GM21526 (cell line): ENCODE data around the gene CAMKV.
A peak's percentile ranks its signal among the peaks of the same experiment; 100 is the strongest.
"Not testable (repeated sequence)": the region's sequence is repeated elsewhere in the genome, so short reads cannot be mapped to it uniquely, and the experiment has no call there.

Source experiments
- ATAC-seq: cut with Tn5 transposase; IDR thresholded peaks from one replicate; pipeline ENCODE4 v1.9.1; 2021; ENCODE audit warnings: moderate library complexity; ENCODE audit not compliant: unreplicated experiment, low FRiP score

CAMKV gene

DNA sequence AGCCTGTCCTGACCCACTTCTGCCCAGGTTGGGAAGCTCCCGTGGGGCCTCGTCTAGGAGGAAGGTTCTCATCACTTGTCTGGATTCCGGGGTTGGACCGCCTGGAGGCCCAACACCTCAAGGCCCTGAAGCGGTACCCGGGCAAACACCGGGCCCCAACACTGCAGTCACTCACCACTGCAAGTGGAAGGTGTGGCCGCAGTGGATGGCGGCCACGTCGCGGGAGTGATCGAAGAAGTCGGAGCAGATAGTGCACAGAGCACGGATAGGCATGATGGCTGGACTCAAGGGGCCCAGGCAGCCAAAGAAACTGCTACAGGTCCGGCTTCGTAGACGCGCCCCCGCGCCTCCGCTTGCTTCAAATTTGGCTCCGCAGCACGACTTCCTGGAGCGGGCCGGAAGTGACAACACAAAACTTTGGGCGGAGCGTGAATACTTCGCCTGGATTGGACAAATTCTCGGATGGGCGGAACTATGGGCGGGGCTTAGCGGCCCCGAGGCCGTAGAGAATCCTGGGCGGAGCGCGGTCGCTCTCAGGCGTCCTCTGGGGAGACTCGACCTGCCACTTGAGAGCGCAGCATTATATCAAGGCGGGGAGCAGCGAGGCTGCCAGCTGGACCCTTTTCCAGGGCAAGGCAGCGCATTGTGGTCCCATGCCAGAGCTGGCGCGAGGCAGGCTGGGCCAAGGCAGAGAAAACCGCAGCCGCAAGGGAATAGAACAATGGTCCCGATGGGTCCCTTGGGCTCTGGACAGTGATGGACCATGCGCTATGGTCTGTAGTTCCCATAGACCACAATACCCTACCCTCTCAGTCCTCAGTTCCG, 13.3 kb downstream of the CAMKV start, which contains the start of gene TRAIP:
TSS of gene TRAIP (minus strand) at position 384 of the 825 bp plus-strand sequence. CDS start at position 273, 111 bp downstream.
- ATAC-seq = peak; percentile 90

DNA sequence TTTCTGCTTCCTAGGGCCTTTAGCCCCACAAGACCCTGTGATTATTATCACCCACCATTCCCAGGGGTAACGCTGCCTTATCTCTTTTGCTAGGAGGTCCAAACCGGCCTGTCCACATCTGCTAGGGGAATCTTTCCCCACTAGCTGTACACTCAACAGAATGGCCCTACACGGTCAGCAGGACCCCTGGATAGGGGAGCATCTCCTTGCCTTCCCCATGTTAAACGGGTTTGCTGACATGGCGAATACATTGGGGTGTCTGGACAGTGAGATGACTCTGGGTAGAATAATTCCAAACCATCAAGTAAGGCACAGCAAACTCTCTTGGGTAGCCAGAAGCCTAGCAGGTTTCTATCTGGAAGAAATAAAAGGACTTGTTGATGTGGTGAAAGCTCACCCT, 14.0 kb downstream of the CAMKV start:
- no peak for ATAC-seq

DNA sequence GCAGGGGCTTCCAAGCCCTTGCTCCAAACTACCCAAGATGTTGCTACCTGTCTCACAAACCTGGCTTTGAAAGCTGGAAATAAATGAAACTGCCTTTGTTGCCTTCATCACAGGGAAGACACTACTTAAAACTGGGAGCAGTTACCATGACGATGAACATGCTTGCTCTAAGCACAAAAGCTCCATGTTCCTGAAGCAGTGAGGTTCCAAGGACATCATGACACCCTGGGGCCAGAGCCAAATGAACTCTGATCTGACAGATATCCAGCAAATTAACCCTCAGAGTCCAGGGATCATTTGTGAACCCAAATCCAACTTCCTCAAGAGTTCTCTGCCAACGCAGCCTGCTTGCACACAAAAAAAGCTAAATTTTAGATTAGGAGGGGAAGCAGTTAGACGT, 24.0 kb downstream of the CAMKV start:
- no peak for ATAC-seq

DNA sequence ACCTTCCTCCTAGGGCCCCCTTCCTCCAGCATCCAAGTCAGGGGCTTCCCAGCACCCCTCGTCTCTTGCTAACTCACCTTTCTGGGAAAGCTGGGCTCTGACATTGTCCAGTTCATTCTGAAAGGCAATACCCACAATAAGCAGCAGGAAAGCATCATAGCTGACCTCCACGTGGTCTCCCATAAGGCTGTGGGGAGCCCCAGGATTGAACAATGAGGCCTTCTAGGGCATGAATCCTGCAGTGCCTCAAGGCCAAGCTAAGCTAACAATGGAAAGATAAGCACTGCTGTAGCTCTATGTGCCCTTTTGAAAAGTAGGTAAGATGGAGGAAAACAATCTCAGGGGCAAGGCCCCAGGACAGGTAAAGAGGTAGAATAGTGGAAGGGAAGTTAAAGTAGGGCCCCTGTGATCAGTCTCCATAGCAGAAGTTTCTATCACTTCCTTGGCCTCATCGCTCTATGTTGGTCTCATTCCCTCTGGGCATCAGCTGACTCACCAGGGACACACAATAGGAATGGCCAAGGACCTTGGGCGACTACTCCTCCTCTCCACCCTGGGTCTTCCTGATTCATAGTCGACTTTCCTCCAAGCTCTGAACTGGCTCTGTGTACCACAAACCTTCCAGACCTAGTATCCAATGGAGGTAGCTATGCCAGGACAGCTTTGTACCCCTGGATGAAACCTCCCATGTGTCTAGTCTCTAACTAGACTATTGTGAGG, 25.1 kb downstream of the CAMKV start:
- no peak for ATAC-seq

DNA sequence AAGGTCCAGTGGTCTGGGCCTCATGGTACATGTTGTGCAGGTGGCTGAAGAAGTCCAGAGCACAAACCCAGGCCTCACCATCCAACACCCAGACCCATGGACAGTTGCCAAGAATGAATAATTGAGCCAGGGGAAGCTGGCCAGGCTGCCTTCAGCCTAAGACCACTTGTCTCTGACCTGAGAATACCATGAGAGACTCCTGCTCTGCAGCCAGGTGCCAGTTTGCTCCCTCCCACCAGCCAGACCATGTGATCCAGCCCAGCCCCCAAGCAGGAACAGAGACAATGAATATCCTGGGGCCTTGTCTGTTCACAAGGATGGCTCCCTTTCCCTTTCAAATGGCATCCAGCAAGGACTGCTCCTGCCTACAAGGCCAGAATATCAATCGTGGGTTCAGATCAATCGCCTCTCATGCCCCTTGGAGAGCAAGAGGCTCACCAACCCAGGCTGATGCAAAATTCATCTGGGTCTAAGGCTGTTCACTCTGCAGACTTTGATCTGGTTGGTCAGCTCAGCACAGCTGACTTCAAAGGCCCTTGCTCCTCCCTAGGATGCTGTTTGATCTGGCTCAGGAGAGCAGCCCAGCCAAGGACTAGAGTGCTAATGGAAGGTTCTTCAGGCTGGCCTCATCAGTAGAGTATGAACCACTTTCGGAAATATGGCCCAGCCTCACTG, 26.7 kb downstream of the CAMKV start:
- ATAC-seq = no peak

DNA sequence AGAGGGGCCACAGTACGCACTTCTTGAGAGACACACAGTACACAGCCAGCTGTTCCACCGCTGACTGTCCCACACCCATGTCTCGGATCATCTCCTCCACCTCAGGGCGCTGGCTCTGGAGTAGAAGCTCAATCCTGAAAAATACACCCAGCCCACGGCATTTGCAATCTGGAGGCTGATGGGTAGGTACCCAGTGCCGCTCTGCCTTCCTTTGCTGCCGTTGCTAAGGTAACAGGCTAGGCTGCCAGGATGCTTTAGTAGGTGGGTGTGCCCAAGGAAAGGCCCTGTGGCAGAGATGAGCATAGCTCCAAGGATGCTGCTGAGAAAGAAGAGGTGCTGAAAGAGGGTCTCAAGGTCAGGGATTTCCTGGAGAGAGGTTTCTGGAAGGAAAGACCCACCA, 27.9 kb downstream of the CAMKV start:
- no peak for ATAC-seq

DNA sequence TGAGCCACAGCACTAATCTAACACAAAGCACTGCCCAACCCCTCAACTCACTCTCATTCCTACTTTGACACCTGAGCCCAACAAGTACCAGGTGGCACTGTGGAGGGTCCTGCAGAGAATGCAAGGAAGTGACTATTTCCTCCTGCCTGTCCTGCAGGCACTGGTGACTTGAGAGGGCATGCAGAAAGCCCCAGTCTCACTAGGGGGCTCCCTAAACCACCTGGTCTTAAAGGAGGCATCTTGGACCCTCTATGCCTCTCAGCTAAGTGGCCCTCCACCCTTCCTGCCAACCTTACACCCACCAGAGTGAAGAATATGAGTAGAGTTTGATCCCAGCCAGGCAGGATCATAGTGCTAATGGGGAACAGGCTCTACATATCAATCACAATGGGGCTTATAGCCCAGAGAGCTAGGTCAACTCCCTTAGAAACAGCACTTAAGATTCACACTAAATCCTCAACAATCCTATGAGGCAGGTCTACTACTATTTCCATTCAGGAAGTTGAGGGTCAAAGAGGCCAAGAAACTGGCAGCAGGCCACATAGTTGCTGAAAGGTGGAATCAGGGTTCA, 28.5 kb downstream of the CAMKV start:
- no peak for ATAC-seq

DNA sequence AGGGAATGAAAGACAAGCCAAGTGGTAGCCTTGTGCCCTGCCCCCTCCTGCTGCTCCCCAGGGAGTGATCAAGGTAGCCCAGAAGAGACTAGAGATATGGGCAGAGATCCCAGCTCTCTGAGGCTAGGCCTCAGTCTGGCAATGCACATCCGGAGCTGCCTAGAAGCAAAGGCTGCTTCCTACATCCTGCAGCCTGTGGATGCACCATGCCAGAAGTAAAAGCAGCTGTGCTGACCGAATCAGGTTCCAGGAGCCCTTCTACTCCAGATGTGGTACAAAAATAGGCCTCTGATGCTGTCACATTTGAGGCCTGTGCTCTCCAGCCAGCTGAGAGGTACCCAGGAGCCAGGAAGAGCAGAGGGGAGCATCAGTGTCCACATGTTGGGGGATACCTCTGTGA, 29.3 kb downstream of the CAMKV start:
- ATAC-seq = no peak

DNA sequence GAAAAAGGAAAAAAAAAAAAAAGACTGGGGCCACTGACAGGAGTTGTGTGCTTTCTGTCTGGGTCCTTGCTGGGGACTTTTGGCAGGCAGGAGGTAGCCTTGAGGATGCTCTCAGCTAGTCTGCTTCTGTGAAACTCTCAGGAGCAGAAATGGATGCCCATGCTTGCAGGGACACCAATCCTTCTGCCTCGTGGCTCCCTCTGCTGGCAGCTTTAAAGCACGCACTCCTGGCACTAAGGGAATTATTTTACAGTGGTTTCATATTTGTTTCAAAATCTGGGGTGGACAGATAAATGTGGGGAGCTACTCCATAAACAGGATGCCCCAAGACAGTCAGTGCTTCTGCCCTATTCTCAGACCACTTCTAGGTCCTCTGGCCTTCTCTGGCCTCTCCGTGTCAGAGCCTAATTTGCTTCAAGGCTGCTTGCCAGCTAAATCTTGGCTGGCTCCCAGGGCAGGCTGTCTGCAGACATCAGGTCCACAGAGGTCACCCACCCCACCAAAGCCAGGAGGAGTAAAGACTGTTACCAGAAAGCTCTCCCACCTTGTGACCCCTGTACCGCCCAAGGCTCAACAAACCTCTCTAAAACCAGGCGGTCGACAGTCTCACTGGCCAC, 30.4 kb downstream of the CAMKV start:
- ATAC-seq = no peak

DNA sequence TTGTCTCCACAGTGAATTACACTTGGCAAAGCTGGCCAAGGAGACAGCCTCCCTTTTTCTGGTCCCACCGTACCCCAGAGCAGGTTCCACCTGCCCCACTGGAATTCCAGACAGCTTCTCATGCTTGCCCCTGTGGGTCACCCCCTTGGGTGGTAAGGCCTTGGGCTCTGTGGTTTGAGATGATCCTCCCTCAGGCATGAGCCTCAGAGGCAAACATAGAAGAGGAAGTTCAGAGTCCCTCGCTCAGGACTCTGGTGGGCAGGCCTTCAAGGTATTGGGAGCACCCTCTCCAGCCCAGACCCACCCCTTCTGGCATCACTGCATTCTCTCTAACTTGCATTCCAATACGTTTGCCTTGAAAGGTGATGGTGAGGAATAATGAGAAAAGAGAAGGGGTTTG, 38.4 kb downstream of the CAMKV start:
- no peak for ATAC-seq

DNA sequence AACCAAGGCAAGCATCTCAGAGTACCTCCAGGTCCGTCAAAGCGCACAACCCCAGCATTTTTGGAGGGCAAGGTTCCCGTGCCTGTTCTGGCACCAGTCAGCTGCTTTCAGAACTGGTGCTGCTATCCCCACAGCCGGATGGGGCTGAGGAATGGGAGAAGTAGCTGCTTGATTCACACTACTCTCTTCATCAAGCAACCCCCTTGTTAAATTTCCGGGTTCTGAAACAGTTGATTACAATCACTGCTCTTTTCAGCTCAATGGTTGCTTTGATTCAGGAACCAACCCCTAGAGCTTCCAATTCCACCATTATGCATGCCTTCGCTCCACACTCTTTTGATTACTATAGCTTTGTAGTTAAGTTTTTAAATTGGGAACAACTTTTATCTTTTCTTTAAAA, 43.7 kb downstream of the CAMKV start:
- ATAC-seq = no peak

DNA sequence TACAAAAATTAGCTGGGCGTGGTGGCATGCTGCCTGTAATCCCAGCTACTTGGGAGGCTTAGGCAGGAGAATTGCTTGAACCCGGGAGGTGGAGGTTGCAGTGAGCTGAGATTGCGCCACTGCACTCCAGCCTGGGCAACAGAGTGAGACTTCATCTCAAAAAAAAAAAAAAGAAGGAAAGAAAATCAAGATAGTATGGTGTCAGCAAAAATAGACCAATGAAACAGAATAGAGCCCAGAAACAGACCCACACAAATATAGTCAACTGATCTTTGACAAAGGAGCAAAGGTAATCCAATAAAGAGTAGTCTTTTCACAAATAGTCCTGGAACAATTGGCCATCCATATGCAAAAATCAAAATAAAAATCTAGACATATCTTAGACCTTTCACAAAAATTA, 46.6 kb downstream of the CAMKV start:
- not testable (repeated sequence) for ATAC-seq

DNA sequence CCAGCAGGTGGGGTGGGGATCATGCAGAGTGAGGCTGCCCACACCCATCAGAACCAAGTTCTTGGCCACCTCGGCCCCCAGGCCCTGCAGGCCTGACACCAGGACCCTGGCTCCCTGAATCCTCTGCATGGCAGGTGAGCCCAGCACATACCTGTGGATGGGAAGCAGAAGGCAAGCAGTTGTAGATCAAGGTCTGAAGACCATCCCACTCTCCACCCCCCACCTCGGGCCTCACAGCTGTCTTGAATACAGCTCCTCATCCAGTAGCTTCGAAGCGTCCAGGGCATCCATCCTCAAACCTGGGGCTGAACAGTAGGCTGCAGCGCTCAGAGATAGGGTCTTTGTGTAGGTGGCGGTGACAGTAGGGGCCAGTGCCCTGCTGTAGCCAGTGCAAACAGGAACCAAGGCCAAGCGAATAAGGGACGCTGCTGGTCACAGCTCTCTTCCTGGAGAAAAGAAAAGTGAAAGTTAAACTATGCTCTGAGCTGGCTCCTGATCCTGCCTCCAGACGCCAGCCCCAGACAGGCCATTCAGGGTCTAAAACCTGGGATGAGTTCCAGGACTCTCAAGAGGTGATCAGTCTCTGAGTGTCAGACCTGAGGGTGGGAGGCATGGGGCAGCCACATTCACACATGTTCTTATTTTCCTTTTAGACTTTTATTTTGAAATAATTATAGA, 56.1 kb downstream of the CAMKV start, which contains the start of gene UBA7:
TSS of gene UBA7 (minus strand) at position 457 of the 678 bp plus-strand sequence. CDS start at position 291, 166 bp downstream.
- no peak for ATAC-seq

DNA sequence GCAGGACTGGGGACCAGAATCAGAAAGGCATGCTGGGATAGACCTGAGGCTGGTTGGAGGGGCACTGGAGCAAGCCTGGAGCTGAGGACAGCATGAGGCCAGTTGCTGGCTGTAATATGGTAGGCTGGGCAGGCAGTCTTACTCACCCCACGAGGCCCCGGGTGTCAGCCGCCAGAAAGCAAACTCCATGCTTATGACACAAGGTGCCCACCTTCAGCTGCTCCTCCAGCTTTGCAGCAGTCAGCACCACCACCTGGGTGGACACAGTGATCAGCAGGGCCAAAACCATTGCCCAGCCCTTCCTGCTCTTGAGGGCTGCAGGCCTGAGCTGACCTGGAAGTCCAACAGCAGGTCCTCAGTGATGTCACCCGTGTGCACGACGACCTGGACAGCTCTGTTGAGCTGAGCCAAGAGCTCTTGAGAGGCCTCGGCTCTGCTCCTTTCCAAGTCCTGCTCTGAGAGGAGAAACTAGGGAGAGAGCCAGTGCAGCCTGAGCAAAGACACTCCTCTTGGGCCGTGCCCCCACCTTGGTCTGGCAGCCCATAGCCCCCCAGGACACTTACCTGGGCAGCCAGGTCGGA, 56.7 kb downstream of the CAMKV start:
- ATAC-seq = no peak
